Activated T-cell treated with anti-CD3 and anti-CD28 coated beads for 1 hour (primary cell): ENCODE data around the gene CADM1.

Experiments
- DNase-seq: peaks from one replicate; pipeline ENCODE4 v3.0.0-alpha.2; 2020; ENCODE audit warnings: low read depth

CADM1 gene

GRCh38 chr11:115398333-115399080, 105.7 kb downstream of the CADM1 start:
- no peak for DNase-seq

- no peak for DNase-seq
These were observed 107.7 kb downstream of the CADM1 start for GRCh38 chr11:115396533-115396932.

GRCh38 chr11:115393950-115394349, 110.3 kb downstream of the CADM1 start:
- no peak for DNase-seq

- DNase-seq: no peak
These were observed 112.6 kb downstream of the CADM1 start for GRCh38 chr11:115391598-115391997.

DNA sequence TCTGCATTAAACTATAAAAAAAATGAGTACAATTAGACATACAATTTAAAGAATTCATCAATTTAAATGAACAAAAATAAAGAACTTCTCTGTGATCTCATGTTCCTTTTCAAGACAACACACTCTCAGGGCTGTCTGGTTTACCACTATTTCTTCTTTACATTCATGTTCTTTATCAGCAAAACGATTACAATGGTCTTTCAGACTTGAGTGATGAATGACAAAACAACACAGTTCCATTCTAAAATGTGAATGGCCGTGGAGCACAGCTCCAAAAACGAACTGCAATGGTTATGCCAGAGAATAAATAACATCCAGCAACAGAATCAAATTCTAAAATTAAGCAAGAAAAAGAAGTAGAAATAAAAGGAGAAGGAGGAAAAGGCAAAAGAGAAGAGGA, 113.1 kb downstream of the CADM1 start:
- DNase-seq: no peak

DNA sequence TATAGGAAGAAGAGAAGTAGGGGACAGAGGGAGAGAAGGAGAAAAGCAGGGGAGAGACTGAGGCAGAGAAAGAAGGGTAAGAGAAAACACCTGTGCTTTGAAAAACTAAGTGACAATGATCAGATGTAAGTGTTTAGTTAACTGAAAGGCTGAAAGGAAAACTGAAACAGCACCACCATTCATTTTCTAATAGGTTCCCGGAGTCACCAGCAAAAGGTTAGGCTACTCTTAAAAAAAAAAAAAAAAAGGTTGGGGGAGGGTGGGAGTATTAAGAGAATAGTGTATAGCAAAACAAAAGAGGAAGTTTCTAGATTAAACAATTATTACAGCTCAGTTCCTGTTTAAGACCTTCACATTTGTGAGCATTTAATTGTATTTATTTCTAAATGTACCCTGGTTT, 113.8 kb downstream of the CADM1 start:
- no peak for DNase-seq

GRCh38 chr11:115389790-115390189, 114.4 kb downstream of the CADM1 start:
- no peak for DNase-seq

- no peak for DNase-seq
These were observed 119.0 kb downstream of the CADM1 start for GRCh38 chr11:115385226-115385625.

DNA sequence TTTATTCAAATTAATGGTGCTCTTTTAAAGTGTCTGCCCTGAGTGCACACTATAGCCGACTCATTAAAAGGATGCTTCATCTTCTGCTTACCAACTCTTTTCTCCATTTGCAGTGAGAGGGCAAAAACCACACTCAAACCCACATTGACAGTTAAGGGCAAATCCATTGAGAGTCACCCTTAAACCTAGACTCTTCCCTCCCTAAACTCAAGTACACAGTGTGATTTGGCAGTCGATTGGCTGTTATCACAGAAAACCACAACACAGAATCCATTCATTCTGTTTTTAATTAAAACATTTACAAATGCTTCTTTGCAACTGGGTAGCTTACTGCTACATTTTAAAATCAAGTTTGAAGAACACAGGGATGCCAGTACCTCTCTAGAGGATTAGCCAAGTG, 120.0 kb downstream of the CADM1 start:
- no peak for DNase-seq

- DNase-seq: no peak
These were observed 120.8 kb downstream of the CADM1 start for GRCh38 chr11:115383431-115383830.

GRCh38 chr11:115379528-115379927, 124.7 kb downstream of the CADM1 start:
- no peak for DNase-seq

DNA sequence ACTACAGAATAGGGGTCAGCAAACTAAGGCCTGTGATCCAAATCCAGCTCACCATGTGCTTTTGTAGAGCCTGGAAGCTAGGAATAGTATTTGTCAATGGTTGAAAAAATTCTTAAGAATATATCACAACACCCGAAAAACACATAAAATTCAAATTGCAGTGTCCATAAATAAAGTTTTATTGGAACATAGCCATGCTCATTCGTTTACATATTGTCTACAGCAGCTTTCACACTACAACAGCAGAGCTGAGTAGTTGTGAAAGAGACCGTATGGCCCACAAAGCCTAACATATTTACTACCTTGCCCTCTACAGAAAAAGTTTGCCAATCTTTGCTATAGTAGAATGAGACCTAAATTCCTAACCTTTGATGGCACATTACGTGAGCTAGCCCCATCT, 125.7 kb downstream of the CADM1 start:
- DNase-seq: no peak

DNA sequence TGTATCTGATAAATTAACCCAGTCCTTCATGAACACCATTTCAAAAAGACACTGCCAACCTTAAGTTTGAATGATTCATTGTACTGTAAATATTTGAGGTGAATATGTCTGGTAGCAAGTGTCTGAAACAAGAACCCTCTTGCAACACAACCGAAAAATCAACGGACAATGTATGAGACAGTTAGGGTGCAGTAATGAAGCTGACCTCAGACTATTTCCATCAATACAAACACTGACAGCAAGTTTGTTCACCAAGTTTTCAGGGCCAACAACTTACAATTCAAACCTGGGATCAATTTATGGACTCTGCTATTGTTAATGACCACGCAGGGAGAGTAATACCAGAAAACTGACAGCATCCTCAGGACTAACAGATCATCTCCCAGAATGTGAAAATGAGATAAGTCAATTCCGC, 126.3 kb downstream of the CADM1 start:
- no peak for DNase-seq

DNA sequence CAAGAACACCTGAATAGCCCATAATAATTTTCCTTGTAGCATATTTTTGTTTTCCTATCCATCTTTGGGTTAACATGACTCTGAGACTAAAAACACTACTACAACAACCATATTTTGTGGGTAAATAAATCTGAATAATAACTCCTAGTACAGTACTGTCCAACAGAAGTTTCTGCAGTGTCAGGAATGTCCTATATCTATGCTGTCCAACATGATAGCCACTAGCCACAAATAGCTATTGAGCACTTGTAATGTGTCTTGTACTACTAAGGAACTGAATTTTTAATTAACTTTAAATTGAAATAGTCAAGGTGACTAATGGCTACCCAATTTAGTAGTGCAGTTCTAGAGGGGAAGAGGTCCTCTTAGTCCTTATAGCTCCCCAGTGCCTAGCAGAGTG, 135.6 kb downstream of the CADM1 start:
- DNase-seq: no peak

- no peak for DNase-seq
These were observed 137.4 kb downstream of the CADM1 start for GRCh38 chr11:115366826-115367225.

DNA sequence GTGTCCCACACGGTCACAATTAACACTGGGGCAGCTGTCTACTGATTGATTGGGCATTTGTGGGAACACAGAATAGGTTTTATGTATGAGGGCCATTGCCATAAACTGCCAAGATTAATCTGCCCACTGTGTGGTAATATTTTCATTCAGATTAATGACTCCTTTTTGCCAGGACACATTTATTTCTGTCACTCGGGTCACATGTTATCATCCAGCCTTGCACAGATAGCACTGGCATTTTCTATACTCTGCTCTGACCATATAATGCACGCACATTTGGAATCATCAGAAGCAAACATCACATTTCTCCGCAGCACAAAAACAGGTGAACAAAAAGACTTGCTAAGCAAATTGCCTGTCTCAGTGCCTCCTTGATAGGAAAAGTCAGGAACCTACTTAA, 138.3 kb downstream of the CADM1 start:
- no peak for DNase-seq

DNA sequence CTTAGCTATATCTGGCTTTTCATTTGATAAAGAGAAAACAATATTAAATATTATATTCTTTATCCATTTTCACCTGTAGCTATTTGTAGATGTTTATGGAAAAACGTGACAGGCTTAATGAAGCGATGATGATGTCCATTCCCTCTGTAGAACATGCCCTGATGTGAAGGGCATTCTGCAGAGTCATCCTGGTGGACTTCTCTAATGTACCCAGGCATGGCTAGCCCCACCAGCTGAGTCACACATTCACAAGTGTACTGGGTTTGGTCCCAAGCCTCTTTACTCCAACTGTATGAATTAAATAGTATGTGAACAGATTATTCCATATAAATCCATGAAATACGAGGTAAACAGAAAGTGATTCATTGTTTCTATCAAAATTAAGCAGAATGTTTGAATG, 139.3 kb downstream of the CADM1 start:
- no peak for DNase-seq

DNA sequence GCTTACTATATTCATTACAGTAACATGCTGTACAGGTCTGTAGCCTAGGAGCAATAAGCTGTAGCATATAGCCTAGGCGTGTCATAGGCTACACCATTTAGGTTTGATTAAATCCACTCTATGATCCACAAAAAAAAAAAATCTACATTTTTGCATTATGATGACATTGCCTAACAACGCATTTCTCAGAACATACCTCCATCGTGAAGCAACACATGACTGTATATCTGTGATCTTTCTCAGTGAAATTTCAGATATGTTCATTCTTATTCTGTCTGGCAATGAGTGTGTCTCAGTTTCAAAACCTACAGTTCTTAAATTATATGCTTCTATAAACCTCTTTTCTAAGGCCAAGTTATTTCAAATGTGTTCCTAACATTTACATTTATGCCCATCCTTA, 140.3 kb downstream of the CADM1 start:
- DNase-seq: no peak

- DNase-seq: no peak
These were observed 140.8 kb downstream of the CADM1 start for GRCh38 chr11:115363426-115363825.

DNA sequence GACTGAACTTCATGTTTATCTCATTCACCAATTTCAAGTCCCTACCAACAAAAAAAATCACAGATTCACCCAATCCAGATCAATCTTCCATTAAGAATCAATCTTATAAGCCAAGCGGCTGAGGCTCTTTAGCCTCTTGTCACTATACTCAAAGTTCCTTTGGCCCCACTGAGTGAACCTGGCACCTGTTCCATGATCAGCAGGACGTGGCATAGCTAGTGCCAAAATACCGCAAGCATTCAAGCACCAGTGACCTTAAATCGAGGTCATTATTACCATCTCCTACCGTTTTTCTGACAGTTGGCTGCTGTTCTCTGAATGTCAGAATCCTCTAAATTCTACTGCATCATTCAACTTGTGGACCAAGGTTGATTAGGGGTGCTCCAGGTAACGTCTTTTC, 141.2 kb downstream of the CADM1 start:
- DNase-seq: no peak

DNA sequence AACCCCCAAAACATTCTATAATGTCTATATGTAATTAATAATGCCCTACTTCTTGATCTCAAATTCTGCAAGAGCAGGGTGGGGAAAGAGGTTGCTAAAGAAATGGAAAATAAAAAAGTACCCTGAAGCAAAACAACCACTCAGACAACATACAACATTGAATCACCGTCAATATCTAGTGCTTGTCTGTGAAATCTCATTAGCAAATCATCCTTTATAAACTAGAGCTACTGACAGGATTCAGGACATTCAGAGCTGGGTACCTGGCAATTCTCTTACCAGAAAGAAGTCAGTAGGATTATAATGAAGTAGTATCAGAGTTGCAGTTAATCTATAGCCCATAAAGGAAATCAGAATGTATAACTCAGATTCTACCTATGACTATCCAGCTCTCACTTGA, 143.2 kb downstream of the CADM1 start:
- DNase-seq: no peak

- DNase-seq: no peak
These were observed 143.9 kb downstream of the CADM1 start for GRCh38 chr11:115360186-115360824.

DNA sequence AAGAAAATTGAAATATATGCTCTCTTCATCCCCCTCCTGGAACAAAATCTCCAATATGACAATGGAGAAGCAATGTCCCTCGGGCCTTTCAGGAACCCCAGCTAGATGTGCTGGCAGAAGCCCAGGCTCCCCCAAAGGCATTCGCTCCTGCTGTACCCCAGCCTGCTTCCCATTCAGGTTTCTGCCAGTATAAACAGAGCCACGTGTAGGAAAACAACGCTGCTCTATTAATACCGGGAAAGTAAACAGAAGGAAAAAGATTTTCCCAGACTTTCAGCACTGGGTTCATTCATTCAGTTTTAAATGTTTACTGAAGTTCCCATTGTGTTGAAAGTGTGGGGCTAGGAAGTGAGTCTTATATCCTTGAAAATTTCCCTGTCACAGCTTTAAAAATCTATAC, 147.1 kb downstream of the CADM1 start:
- DNase-seq: no peak
